Tibial nerve (tissue), 4 donors: Measurements from ENCODE around the gene TRIP11.
A peak's percentile ranks its signal among the peaks of the same experiment; 100 is the strongest.

Experiments
- EP300 ChIP-seq, 2 donors: sonication (generic); formaldehyde crosslinking; IDR thresholded peaks; one replicate each; pipeline ENCODE4 v1.6.1; 2017; ENCODE audit warnings: antibody characterized with exemption in 2 of 2, mild to moderate bottlenecking in 1 of 2
- TF ChIP-seq, protein P1 (sequence below), 5 experiments: fragments of 200-600 bp in 3 of 5; fragments of 450-650 bp in 2 of 5; sonication (generic) in 3 of 5; IDR thresholded peaks; one replicate each; pipeline ENCODE4 v1.5.1; 2016 to 2019; ENCODE audit warnings: antibody characterized with exemption in 5 of 5, mild to moderate bottlenecking in 3 of 5, moderate library complexity in 2 of 5

DNA sequence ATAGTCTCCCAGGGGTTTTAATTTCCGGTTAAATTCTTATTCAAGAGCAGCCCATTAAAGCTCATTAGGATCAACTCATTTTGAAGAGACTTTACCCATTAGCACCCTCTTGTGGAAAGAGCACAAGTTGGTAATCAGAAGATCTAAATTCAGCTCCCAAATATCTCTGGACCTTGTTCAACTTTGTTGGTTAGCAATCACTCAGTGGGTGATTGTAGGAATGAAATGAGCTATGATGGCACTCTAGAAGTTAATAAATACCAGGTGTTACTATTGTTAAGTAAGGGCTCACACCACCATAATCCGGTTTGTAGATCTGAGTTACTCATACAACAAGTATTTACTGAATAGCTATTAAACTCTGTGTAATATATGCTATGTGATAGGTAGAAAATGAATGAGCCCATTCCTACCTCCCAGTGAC, 42.9 kb downstream of the TRIP11 start:
- TF ChIP-seq, protein P1, sequence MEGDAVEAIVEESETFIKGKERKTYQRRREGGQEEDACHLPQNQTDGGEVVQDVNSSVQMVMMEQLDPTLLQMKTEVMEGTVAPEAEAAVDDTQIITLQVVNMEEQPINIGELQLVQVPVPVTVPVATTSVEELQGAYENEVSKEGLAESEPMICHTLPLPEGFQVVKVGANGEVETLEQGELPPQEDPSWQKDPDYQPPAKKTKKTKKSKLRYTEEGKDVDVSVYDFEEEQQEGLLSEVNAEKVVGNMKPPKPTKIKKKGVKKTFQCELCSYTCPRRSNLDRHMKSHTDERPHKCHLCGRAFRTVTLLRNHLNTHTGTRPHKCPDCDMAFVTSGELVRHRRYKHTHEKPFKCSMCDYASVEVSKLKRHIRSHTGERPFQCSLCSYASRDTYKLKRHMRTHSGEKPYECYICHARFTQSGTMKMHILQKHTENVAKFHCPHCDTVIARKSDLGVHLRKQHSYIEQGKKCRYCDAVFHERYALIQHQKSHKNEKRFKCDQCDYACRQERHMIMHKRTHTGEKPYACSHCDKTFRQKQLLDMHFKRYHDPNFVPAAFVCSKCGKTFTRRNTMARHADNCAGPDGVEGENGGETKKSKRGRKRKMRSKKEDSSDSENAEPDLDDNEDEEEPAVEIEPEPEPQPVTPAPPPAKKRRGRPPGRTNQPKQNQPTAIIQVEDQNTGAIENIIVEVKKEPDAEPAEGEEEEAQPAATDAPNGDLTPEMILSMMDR (IDR thresholded peaks at IDR 0.05) = peak; percentile 47 to 74 (median 58)
- no peak for TF ChIP-seq EP300 (IDR thresholded peaks at IDR 0.05)
